SK-N-DZ (cell line): ENCODE data around the gene GNB2.

Experiments
- DNase-seq: peaks from one replicate; pipeline ENCODE4 v3.0.0-alpha.2; 2015; ENCODE audit warnings: low spot score

The GNB2 gene

GRCh38 chr7:100680576-100681271 is 7.2 kb downstream of the GNB2 start:
- DNase-seq, result no peak

DNA sequence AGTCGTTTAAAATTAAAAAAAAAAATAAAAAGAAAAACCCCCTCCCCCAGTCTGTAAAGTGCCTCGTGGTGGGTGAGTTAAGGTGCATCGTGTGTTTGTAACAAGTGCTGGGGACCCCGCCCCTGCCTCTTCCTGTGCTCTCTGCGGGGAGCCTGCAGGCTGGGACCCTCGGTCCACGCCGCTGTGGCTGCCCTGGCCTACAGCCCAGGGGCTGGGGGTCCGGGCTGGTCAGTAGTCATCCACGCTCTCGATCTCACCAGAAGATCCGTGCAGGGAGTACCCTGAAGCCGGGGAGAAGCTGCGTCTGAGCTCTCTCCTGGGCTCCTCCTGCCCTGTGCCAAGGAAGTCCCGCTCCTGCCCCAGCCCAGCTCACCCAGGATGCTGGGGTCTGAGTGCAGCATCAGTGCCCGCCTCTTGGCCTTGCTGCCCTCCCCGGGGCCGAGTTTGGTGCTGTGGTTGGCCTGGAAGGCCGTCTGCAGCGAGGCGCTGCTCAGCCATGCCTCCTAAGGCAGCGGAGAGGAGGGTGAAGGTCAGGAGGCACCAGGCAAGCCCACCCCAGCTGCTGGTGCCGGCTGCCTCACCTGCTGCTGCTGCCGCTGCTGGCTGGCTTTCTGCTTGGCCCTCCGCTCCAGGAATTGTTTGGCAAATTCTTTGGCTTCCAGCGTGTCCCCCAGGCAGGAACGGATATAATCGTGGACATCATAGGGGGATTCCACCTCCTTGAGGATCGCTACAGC is 8.1 kb downstream of the GNB2 start:
- no peak for DNase-seq

DNA sequence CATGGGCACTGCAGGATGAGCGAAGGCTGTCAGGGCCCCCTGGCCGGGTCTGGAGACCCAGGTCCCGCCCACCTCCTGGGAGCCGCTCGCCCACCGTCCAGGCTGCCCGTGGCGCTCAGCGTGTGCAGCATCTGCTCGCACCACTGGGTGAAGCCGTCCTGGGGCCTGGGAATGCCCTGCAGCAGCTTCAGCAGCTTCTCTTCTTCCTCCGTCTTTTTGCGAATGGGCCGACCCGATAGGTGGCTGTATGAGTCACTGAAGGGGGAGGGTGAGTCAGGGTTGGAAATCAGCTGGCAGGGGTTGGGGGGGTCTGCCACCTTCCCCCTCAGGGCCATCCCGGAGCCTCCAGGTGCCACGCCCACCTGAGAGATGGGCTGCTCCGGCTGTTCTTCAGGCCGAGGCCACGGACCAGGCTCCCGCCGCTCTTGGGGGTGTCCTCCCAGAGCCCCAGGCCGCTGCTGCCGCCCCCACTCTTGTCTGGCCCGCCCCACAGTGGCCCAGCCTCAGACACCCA is 8.7 kb downstream of the GNB2 start:
- DNase-seq, result no peak

DNA sequence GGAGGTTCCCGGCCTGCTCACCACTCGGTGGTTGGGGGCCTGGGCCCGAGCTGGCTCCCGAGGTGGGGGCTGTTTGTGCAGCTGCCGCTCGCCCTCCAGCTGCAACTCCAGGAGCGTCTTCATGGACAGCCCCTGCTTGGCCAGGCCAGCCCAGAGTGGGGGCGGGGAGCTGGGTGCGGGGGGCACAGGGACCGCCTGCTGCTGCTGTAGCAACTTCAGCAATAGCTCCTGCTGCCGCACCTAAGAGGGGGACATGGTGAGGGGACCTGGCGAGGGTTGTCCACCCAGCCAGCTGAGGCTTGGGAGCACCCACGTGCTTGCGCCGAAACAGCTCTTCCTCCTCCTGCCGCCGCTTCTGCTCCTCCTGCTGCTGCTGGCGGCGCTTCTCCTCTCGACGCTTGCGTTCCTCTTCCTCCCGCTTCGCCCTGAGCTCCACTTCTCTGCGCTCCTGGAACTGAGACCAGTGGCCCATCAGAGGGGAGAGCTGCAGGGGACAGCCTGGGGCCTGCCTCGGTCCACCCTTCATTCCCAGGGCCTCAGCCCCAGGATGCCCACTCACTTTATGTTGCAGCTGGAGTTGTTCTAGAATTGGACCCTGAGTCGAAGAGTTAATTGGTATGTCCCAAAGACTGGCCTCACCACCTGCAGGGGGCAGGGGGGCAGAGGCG is 9.6 kb downstream of the GNB2 start:
- no peak for DNase-seq

DNA sequence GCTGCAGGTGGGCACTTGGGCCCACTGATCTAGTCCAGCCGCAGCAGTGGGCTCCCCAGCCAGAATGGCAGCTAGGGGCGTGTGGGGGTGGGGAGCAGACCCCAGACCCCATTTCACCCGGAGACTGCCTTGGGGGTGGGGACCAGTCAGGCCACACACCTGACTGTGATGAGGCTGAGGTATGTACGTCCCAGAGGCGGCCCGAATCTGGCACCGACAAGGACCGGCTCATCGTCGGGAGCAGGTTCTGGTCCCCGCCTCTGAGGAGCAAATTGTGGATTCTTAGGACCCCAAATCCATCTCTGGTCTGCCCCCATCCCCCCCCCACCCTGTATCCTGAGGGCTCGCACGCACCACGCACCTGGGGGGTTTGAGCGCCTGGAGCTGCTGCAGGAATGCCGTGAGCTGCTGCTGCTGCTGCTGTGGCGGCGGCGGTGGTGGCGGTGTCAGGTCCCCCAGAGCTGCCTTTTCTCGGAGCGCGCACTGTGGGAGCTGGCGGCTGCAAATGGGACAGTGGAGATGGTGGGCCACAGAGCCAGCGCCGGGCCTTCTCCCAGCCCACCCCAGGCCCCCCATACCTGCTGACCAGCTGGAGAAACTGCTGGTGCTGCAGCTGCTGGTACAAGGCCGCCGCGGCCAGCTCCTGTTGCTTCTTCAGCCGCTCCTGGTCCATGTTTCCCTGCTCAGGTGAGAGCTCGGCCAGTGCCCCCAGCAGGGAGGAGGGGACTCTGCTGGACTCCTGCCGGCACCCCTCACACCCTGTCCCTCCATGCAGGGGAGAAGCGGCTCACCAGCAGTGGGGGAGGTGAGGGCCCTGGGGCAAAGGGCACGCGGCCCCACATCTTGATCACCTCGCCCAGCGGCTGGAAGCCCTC is 10.4 kb downstream of the GNB2 start:
- DNase-seq, result no peak

DNA sequence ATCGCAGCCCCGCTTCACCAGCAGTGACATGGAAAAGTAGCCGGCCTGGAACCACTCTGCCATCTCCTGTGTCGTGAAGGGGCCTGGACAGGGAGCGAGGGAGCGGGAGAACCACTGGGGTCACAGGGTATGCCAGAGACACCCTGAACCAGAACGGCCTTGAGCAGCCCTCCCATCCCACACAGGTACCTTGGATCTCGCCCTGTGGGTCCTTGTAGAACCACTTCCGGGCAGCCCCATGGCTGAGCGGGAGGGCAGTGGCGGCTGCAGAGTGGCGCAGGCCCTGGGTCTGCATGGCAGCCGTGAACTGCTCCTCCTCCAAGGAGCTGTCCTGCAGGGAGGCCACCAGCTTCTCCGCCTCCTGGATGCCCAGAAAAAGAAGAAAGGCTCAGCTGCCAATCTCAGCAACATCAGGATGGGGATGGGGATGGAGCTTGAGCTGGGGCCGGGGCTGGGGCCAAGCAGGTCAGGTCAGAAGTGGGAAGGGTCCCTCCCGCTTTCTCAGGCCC is 11.0 kb downstream of the GNB2 start:
- no peak for DNase-seq

DNA sequence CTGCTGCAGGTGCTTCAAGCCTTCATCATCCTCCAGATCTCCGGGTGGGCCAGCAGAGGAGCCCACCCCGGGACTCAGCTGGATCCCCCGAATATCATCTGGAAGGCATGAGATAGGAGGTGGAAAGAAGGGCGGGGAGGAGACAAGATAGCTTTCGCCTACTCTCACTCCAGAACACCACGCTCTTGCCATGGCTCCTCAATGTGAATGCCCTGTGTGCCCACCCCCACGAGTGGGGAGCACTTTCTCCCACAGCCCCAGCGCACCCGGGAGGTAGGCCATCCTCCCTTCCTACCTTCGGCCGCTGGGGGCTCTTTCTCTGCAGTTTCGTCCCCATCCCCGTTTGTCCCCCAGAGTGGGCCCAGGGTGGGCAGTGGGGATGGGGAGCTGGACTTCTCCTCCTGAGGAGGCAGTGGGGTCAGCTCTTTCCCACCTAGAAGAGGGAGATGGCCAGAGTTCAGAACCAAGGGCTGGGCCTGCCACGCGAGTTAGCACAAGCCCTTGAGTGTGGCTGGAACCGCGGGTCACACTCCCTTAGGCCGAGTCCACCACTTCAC is 11.6 kb downstream of the GNB2 start:
- no peak for DNase-seq

DNA sequence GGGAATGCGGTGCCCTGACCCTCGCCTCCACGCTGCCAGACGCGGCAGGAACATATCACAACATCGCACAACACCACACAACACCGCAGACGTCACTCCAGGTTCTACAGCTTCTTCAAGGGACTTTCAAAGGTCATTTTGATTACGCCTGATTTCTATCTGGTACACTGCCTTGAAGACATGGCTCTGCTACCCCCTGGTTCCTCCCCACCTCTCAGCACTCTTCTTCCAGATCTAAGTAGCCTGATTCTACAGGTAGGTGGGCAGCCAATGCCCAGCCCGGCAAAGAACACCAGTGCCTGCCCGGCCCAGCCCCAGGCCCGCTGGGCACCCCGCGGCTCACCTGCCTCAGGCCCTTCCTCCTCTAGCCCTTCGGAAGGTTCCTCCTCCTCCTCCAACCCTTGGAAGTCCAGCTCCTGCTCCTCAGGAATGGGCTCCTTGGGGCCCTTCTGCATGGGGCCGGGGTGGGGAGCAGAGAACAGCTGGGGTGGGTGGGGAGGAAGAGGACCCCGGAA is 12.1 kb downstream of the GNB2 start:
- no peak for DNase-seq

- DNase-seq, result no peak
Observed at GRCh38 chr7:100686201-100686821, 12.8 kb downstream of the GNB2 start.

GRCh38 chr7:100686822-100687211 is 13.3 kb downstream of the GNB2 start:
- no peak for DNase-seq

- no peak for DNase-seq
Observed at GRCh38 chr7:100687261-100687660, 13.7 kb downstream of the GNB2 start.

DNA sequence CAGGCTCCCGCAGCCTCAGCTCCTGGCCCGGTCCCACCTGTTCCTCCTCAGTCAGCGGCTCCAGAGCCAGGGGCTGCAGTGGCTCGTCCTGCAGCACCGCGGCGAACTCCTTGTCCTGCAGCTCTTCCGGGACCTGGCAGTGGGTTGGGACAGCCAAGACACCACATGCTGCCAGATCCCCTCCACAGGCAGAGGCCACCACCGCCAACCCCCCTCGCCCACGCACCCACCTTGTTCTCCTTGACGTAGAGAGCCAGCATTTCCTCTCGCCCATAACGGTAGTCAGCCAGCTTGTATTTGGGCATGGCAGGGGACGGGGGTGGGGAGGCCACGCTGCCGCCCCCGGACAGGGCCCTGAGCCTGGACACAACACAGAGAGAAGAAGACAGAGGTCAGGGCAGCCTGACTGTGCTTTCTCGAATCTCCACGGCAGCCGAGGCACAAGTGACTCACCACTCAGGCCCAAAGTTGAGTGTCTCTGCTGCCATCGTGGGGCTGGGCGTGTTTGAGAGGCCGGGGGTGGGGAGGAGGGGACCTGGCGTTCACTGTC is 14.3 kb downstream of the GNB2 start:
- no peak for DNase-seq

DNA sequence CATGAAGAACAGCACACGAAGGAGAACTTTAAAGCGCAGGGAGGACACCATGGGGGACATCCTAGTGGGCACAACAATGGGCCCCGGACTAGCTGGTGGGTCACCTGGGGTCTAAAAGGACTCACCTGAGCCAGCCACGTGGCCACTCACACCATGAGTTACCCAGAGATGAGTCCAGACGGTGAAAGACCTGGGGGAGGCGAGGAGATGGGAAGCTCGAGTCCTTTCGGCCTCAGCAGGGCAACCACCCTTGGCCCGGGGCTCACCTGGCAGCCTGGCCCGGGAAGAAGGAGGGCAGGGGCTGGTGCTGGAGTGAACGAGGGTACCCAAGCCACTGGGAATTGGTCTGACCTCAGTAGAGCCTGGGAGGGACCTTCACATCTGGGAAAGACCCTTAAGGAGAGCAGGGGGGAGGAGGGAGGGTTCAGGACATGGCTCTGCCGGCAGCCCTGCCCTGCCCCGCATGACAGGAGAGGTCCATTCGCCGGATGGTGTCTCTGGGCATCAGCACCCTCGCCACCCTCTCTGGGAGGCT is 14.9 kb downstream of the GNB2 start:
- no peak for DNase-seq

GRCh38 chr7:100689230-100690135 is 15.9 kb downstream of the GNB2 start:
- DNase-seq, result no peak

- peak; percentile 83 for DNase-seq
Observed at GRCh38 chr7:100691676-100692577, 18.4 kb downstream of the GNB2 start.

- DNase-seq, result no peak
Observed at GRCh38 chr7:100692578-100692961, 19.0 kb downstream of the GNB2 start.

DNA sequence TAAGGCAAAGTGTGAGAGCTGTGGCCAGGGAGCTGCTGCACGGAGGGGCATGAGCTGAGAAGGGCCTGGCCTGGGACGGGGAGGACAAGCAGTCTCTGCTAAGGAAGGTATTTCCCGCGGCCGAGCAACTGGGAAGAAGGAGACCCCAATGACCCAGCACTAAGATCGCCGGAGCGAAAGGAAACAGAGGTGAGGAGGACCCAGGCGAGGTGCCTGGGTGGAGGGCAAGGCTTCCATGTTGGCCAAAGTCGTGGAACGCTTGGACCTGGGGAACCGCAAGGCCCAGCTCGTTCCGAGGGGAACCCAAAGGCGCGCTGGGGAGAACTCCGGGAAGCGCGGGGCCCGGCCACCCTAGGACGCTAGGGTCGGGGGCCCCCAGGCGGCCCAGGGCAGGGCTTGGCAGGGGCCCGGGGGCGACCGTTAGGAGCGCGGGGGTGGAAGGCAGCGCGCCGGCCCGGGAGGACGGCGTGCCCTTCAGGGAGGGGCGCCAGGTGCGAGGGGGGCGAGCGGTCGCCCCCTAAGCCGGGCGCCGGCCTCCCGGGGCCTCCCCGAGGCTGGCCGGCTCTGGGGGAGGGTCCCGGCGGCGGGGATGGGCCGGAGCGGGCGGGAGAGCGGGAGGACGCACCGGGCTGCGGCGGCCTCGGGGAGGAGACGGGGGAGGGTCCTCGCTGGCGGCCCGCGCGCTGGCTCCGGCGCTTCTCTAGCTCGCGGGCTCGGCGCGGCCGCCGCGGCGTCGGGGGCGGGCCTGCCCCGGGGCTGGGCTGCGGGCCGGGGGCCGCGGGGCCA is 20.0 kb downstream of the GNB2 start:
- no peak for DNase-seq
